MM.1S (cell line): ENCODE data around the gene ACSL4.

Experiments used
- DNase-seq: peaks from one replicate; pipeline ENCODE4 v3.0.0-alpha.2; 2015
- H2AFZ ChIP-seq: fragments of 300-600 bp; sonication (generic); 2 replicates; pipeline ENCODE4 v1.6.0; 2016; ENCODE audit warnings: antibody characterized with exemption, low read length
- H3F3A ChIP-seq: fragments of 300-600 bp; sonication (generic); 2 replicates; pipeline ENCODE4 v1.6.1; 2016; ENCODE audit warnings: mild to moderate bottlenecking, antibody characterized with exemption, low read length, moderate library complexity, mixed read lengths; ENCODE audit not compliant: insufficient read depth
- H3K27ac ChIP-seq: fragments of 300-600 bp; sonication (generic); 2 replicates; pipeline ENCODE4 v1.5.1; 2016; ENCODE audit warnings: mild to moderate bottlenecking, low read length
- H3K27me3 ChIP-seq: fragments of 300-600 bp; sonication (generic); replicated peaks from 2 replicates; pipeline ENCODE4 v1.6.0; 2016; ENCODE audit warnings: low read length; ENCODE audit not compliant: insufficient read depth
- H3K36me3 ChIP-seq: fragments of 300-600 bp; sonication (generic); replicated peaks from 2 replicates; pipeline ENCODE4 v1.6.1; 2016; ENCODE audit warnings: mild to moderate bottlenecking, low read length, mixed read lengths; ENCODE audit not compliant: insufficient read depth
- H3K4me1 ChIP-seq: fragments of 300-600 bp; sonication (generic); 2 replicates; pipeline ENCODE4 v1.6.1; 2016; ENCODE audit warnings: low read length, mixed read lengths
- H3K4me2 ChIP-seq: fragments of 300-600 bp; sonication (generic); 2 replicates; pipeline ENCODE4 v1.6.0; 2016; ENCODE audit warnings: low read depth, low read length
- H3K4me3 ChIP-seq: fragments of 300-600 bp; sonication (generic); 2 replicates; pipeline ENCODE4 v1.5.1; 2016; ENCODE audit warnings: low read length, mixed read lengths
- H3K79me2 ChIP-seq: fragments of 300-600 bp; sonication (generic); 2 replicates; pipeline ENCODE4 v1.6.1; 2016; ENCODE audit warnings: mixed run types, low read length, mixed read lengths
- H3K9ac ChIP-seq: fragments of 300-600 bp; sonication (generic); 2 replicates; pipeline ENCODE4 v1.6.1; 2016; ENCODE audit warnings: low read length, mixed read lengths
- H3K9me2 ChIP-seq: fragments of 300-600 bp; sonication (generic); replicated peaks from 2 replicates; pipeline ENCODE4 v1.6.1; 2016; ENCODE audit warnings: mild to moderate bottlenecking, low read length, mixed read lengths; ENCODE audit not compliant: insufficient read depth
- H3K9me3 ChIP-seq: fragments of 300-600 bp; sonication (generic); replicated peaks from 2 replicates; pipeline ENCODE4 v1.6.1; 2016; ENCODE audit warnings: mild to moderate bottlenecking, low read length, mixed read lengths; ENCODE audit not compliant: insufficient read depth
- H4K20me1 ChIP-seq: fragments of 300-600 bp; sonication (generic); 2 replicates; pipeline ENCODE4 v1.6.1; 2016; ENCODE audit warnings: mild to moderate bottlenecking, low read length, moderate library complexity, mixed read lengths; ENCODE audit not compliant: insufficient read depth
- CTCF ChIP-seq: fragments of 300-600 bp; sonication (generic); IDR thresholded peaks from 2 replicates; pipeline ENCODE4 v1.5.1; 2016; ENCODE audit warnings: antibody characterized with exemption, low read length, mixed read lengths
- EZH2 ChIP-seq: fragments of 300-600 bp; sonication (generic); optimal IDR thresholded peaks from 2 replicates; pipeline ENCODE3; 2017; ENCODE audit warnings: low read depth, mild to moderate bottlenecking, antibody characterized with exemption, low read length, mixed read lengths
- EZH2phosphoT487 ChIP-seq: fragments of 300-600 bp; sonication (generic); IDR thresholded peaks from 2 replicates; pipeline ENCODE4 v1.6.1; 2018; ENCODE audit warnings: antibody characterized with exemption, low read length

The ACSL4 gene

GRCh38 chrX:109776432-109776831 is 43.4 kb upstream of the ACSL4 start:
- no peak overlapping the region for H3K9ac ChIP-seq
- TF ChIP-seq EZH2phosphoT487 (no peak), CTCF (no peak), EZH2 (no peak)
- H4K20me1 ChIP-seq = no peaks in the 10 kb centered on the region
- no peak overlapping the region for H3K4me3 ChIP-seq
- H2AFZ ChIP-seq = no peak overlapping the region
- no peaks in the 10 kb centered on the region for H3F3A ChIP-seq
- no peaks in the 10 kb centered on the region for H3K4me1 ChIP-seq
- H3K27me3 ChIP-seq = no peaks in the 10 kb centered on the region
- no peaks in the 10 kb centered on the region for H3K9me3 ChIP-seq
- no peaks in the 10 kb centered on the region for H3K79me2 ChIP-seq
- H3K27ac ChIP-seq = no peak overlapping the region
- DNase-seq = no peak
- no peak overlapping the region for H3K4me2 ChIP-seq
- H3K9me2 ChIP-seq = no peaks in the 10 kb centered on the region
- no peaks in the 10 kb centered on the region for H3K36me3 ChIP-seq

- no peaks in the 10 kb centered on the region for H3K4me1 ChIP-seq
- H3K27me3 ChIP-seq = no peaks in the 10 kb centered on the region
- no peak overlapping the region for H3K4me2 ChIP-seq
- H3K79me2 ChIP-seq = no peaks in the 10 kb centered on the region
- H3K4me3 ChIP-seq = no peak overlapping the region
- H2AFZ ChIP-seq = no peak overlapping the region
- no peaks in the 10 kb centered on the region for H3K36me3 ChIP-seq
- no peak overlapping the region for H3K9ac ChIP-seq
- H3K9me3 ChIP-seq = no peaks in the 10 kb centered on the region
- H3F3A ChIP-seq = no peaks in the 10 kb centered on the region
- TF ChIP-seq EZH2phosphoT487 (no peak), EZH2 (no peak), CTCF (no peak)
- no peak overlapping the region for H3K27ac ChIP-seq
- H4K20me1 ChIP-seq = no peaks in the 10 kb centered on the region
- no peak for DNase-seq
- H3K9me2 ChIP-seq = no peaks in the 10 kb centered on the region
These were observed 42.3 kb upstream of the ACSL4 start for GRCh38 chrX:109775386-109775785.

- DNase-seq = no peak
- Histone ChIP-seq H3K79me2 (no peaks in the 10 kb centered on the region), H2AFZ (no peak overlapping the region), H3K9me2 (no peaks in the 10 kb centered on the region), H3F3A (no peaks in the 10 kb centered on the region), H3K4me1 (no peaks in the 10 kb centered on the region), H3K9ac (no peak overlapping the region), H3K4me2 (no peak overlapping the region), H4K20me1 (no peaks in the 10 kb centered on the region), H3K36me3 (no peaks in the 10 kb centered on the region), H3K9me3 (no peaks in the 10 kb centered on the region), H3K27ac (no peak overlapping the region), H3K4me3 (no peak overlapping the region), H3K27me3 (no peaks in the 10 kb centered on the region)
- TF ChIP-seq EZH2phosphoT487 = no peak
- no peak for TF ChIP-seq CTCF
- TF ChIP-seq EZH2 = no peak
These were observed 41.6 kb upstream of the ACSL4 start for GRCh38 chrX:109774706-109775105.

GRCh38 chrX:109774136-109774535 is 41.1 kb upstream of the ACSL4 start:
- Histone ChIP-seq H3K4me2 (no peak overlapping the region), H3K4me3 (no peak overlapping the region), H3K9me3 (no peaks in the 10 kb centered on the region), H2AFZ (no peak overlapping the region), H3F3A (no peaks in the 10 kb centered on the region), H3K27me3 (no peaks in the 10 kb centered on the region), H3K27ac (no peak overlapping the region), H3K4me1 (no peaks in the 10 kb centered on the region), H3K9ac (no peak overlapping the region), H3K9me2 (no peaks in the 10 kb centered on the region), H4K20me1 (no peaks in the 10 kb centered on the region), H3K79me2 (no peaks in the 10 kb centered on the region), H3K36me3 (no peaks in the 10 kb centered on the region)
- TF ChIP-seq EZH2phosphoT487 (no peak), EZH2 (no peak), CTCF (no peak)
- no peak for DNase-seq
